ENCODE data around the gene SMPD4.
"Not testable (repeated sequence)": the region's sequence is repeated elsewhere in the genome, so short reads cannot be mapped to it uniquely, and the experiment has no call there.

DNA sequence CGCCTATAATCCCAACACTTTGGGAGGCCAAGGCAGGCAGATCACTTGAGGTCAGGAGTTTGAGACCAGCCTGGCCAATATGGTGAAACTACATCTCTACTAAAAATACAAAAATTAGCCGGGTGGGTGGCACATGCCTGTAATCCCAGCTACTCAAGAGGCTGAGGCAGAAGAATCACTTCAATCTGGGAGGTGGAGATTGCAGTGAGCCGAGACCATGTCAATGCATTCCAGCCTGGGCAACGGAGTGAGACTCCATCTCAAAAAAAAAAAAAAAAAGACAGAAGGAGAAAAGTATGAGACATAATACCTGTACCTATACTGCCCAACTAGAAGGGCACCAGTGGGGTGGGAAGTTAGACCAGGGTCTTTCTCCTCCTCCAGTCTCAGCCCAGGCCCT, 22.0 kb downstream of the SMPD4 start:
- not testable (repeated sequence) for TF ChIP-seq ZFX (IDR thresholded peaks at IDR 0.05)
- TF ChIP-seq, protein P1, sequence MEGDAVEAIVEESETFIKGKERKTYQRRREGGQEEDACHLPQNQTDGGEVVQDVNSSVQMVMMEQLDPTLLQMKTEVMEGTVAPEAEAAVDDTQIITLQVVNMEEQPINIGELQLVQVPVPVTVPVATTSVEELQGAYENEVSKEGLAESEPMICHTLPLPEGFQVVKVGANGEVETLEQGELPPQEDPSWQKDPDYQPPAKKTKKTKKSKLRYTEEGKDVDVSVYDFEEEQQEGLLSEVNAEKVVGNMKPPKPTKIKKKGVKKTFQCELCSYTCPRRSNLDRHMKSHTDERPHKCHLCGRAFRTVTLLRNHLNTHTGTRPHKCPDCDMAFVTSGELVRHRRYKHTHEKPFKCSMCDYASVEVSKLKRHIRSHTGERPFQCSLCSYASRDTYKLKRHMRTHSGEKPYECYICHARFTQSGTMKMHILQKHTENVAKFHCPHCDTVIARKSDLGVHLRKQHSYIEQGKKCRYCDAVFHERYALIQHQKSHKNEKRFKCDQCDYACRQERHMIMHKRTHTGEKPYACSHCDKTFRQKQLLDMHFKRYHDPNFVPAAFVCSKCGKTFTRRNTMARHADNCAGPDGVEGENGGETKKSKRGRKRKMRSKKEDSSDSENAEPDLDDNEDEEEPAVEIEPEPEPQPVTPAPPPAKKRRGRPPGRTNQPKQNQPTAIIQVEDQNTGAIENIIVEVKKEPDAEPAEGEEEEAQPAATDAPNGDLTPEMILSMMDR (conservative IDR thresholded peaks at IDR 0.05), result not testable (repeated sequence)

Data from C4-2B (cell line).